ENCODE measurements around the gene PTRHD1. TPM values are rescaled to one million over a fixed set of nuclear protein-coding genes. Genes with fewer than 3 reads are reported as not detected.

Gene PTRHD1
- total and polyA plus RNA-seq, 2 donors from 2014 or later = 21.7 to 56.4 TPM

DNA sequence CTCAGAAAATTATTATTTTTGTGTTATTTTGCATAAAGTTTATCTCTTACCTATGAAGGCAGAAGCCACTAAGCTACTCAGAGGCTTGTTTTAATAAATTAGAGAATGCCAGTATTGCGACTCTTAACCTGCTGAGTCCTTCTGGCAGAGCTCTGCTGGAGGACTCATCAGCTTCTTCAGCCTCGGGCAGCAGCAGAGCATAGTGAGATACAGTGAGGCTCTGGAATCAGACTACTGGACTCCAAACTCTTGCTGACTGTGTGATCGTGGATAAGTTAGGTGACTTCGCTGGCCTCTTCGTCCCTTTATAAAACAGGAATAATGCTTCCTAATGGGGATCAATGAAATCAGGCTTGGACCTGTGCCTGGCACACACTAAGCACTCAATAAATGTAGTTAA, 1.7 kb downstream of the PTRHD1 start:
- H3K4me1 ChIP-seq (ENCODE audit: control insufficient read depth in 2 of 3, insufficient read depth in 2 of 3, low read depth in 1 of 3, low read length in 3 of 3) = peaks cover 0 to 9% (median 0%) of the 10 kb centered on the region in 3 donors
- H3K27me3 ChIP-seq (ENCODE audit: control insufficient read depth, insufficient read depth, low read length) = no peaks in the 10 kb centered on the region
- no peak for DNase-seq
- TF ChIP-seq, protein P1, sequence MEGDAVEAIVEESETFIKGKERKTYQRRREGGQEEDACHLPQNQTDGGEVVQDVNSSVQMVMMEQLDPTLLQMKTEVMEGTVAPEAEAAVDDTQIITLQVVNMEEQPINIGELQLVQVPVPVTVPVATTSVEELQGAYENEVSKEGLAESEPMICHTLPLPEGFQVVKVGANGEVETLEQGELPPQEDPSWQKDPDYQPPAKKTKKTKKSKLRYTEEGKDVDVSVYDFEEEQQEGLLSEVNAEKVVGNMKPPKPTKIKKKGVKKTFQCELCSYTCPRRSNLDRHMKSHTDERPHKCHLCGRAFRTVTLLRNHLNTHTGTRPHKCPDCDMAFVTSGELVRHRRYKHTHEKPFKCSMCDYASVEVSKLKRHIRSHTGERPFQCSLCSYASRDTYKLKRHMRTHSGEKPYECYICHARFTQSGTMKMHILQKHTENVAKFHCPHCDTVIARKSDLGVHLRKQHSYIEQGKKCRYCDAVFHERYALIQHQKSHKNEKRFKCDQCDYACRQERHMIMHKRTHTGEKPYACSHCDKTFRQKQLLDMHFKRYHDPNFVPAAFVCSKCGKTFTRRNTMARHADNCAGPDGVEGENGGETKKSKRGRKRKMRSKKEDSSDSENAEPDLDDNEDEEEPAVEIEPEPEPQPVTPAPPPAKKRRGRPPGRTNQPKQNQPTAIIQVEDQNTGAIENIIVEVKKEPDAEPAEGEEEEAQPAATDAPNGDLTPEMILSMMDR (IDR thresholded peaks at IDR 0.05; ENCODE audit: borderline replicate concordance, extremely low read depth, insufficient read depth) = no peak
- H3K9ac ChIP-seq (ENCODE audit: low read length in 3 of 3) = no peak overlapping the region
- FAIRE-seq = no peak
- intact Hi-C loops (cut with DNase I) = no loop called here
- peaks cover 0 to 3% (median 3%) of the 10 kb centered on the region in 3 donors for H3K36me3 ChIP-seq (ENCODE audit: control insufficient read depth in 2 of 3, insufficient read depth in 3 of 3, low read length in 3 of 3)
- H3K27ac ChIP-seq (ENCODE audit: low read depth in 2 of 2, low read length in 2 of 2) = no peak overlapping the region
- no peak overlapping the region for H3K4me3 ChIP-seq (ENCODE audit: low read length in 3 of 3)
- no peaks in the 10 kb centered on the region for H3K9me3 ChIP-seq (ENCODE audit: control insufficient read depth in 2 of 3, insufficient read depth in 1 of 3, low read length in 3 of 3)

GRCh38 chr2:24788816-24789215, 4.4 kb downstream of the PTRHD1 start:
- no peak for FAIRE-seq
- Histone ChIP-seq H3K9me3 (ENCODE audit: control insufficient read depth in 2 of 3, insufficient read depth in 1 of 3, low read length in 3 of 3) (no peaks in the 10 kb centered on the region), H3K27ac (ENCODE audit: low read depth in 2 of 2, low read length in 2 of 2) (no peak overlapping the region), H3K27me3 (ENCODE audit: control insufficient read depth, insufficient read depth, low read length) (no peaks in the 10 kb centered on the region), H3K4me3 (ENCODE audit: low read length in 3 of 3) (no peak overlapping the region), H3K9ac (ENCODE audit: low read length in 3 of 3) (no peak overlapping the region), H3K36me3 (ENCODE audit: control insufficient read depth in 2 of 3, insufficient read depth in 3 of 3, low read length in 3 of 3) (peaks cover 0 to 3% (median 3%) of the 10 kb centered on the region in 3 donors), H3K4me1 (ENCODE audit: control insufficient read depth in 2 of 3, insufficient read depth in 2 of 3, low read depth in 1 of 3, low read length in 3 of 3) (peaks cover 0 to 6% (median 0%) of the 10 kb centered on the region in 3 donors)
- intact Hi-C loops (cut with DNase I) = no loop called here
- no peak for DNase-seq
- TF ChIP-seq, protein P1 (IDR thresholded peaks at IDR 0.05; ENCODE audit: borderline replicate concordance, extremely low read depth, insufficient read depth) = no peak

DNA sequence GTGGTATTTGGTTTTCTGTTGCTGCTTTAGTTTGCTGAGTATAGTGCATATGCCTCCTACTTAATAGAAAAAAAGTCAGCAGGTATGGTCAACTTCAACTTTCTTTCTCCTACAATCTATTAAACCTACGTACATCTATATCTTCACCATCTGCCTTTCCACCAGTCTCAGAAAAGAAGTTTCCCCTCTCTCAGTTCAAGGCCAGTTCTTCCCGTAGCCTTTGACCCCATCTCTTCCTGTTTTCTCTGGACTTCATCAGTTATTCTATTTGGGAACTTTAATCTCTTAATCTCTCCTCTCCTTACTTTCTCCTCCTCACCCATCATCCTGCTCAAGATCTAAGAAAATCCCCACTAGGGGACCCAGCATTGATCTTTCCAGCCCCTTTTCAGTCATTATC, 5.7 kb downstream of the PTRHD1 start:
- DNase-seq (no peak), FAIRE-seq (no peak)
- Histone ChIP-seq H3K9me3 (ENCODE audit: control insufficient read depth in 2 of 3, insufficient read depth in 1 of 3, low read length in 3 of 3) (no peaks in the 10 kb centered on the region), H3K27me3 (ENCODE audit: control insufficient read depth, insufficient read depth, low read length) (no peaks in the 10 kb centered on the region), H3K4me3 (ENCODE audit: low read length in 3 of 3) (no peak overlapping the region), H3K9ac (ENCODE audit: low read length in 3 of 3) (no peak overlapping the region), H3K4me1 (ENCODE audit: control insufficient read depth in 2 of 3, insufficient read depth in 2 of 3, low read depth in 1 of 3, low read length in 3 of 3) (peaks cover 0 to 2% (median 0%) of the 10 kb centered on the region in 3 donors), H3K27ac (ENCODE audit: low read depth in 2 of 2, low read length in 2 of 2) (no peak overlapping the region), H3K36me3 (ENCODE audit: control insufficient read depth in 2 of 3, insufficient read depth in 3 of 3, low read length in 3 of 3) (peaks cover 0 to 3% (median 3%) of the 10 kb centered on the region in 3 donors)
- intact Hi-C loops (cut with DNase I) = no loop called here
- TF ChIP-seq, protein P1 (IDR thresholded peaks at IDR 0.05; ENCODE audit: borderline replicate concordance, extremely low read depth, insufficient read depth) = no peak

Measured in kidney (tissue), 14 donors.